ENCODE measurements around the gene ADAMTSL1. TPM values are rescaled to one million over a fixed set of nuclear protein-coding genes. Genes with fewer than 3 reads are reported as not detected.

Gene ADAMTSL1
- total RNA-seq, 1 experiment from 2014 or later = 1.2 TPM

DNA sequence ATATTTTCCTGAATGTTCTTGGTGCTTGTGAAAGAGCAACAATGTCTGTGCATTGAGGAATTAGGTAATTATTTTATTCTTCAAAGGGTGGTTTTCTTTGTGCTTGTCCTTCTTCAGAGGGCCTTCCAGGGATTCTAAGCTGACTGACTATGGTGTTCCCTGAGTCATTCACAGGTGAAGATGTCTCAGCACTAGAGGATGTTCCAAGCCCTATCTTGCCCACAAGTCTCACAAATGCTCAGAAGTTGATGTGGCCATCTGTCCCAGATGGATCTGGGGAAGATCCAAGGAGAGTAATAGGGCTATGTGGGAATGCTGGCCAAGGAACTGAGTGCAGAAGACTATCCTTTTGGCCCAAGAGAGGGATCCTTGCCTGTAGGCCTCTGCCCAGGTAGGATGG, 120.9 kb downstream of the ADAMTSL1 start:
- H3K4me1 ChIP-seq (ENCODE audit: insufficient read depth, low read length) = no peaks in the 10 kb centered on the region
- no peak overlapping the region for H3K27ac ChIP-seq (ENCODE audit: insufficient read length, low read depth, low read length)
- no peaks in the 10 kb centered on the region for H3K4me1 Mint-ChIP-seq
- H3K4me2 ChIP-seq (ENCODE audit: insufficient read depth, insufficient read length, low read length) = no peak overlapping the region
- peaks cover 5 to 13% (median 7%) of the 10 kb centered on the region in 3 experiments; a peak in 6 of 7 replicates for H3K36me3 Mint-ChIP-seq (ENCODE audit: insufficient read depth in 1 of 3, low read depth in 3 of 3)
- H2BK5ac ChIP-seq (ENCODE audit: insufficient read length, low read length) = no peak overlapping the region
- no peaks in the 10 kb centered on the region for H3K79me1 ChIP-seq (ENCODE audit: insufficient read depth, low read depth, low read length, poor library complexity, severe bottlenecking)
- TF ChIP-seq, protein P1, sequence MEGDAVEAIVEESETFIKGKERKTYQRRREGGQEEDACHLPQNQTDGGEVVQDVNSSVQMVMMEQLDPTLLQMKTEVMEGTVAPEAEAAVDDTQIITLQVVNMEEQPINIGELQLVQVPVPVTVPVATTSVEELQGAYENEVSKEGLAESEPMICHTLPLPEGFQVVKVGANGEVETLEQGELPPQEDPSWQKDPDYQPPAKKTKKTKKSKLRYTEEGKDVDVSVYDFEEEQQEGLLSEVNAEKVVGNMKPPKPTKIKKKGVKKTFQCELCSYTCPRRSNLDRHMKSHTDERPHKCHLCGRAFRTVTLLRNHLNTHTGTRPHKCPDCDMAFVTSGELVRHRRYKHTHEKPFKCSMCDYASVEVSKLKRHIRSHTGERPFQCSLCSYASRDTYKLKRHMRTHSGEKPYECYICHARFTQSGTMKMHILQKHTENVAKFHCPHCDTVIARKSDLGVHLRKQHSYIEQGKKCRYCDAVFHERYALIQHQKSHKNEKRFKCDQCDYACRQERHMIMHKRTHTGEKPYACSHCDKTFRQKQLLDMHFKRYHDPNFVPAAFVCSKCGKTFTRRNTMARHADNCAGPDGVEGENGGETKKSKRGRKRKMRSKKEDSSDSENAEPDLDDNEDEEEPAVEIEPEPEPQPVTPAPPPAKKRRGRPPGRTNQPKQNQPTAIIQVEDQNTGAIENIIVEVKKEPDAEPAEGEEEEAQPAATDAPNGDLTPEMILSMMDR (conservative IDR thresholded peaks at IDR 0.05) = no peak
- H3K9me3 ChIP-seq (ENCODE audit: control insufficient read depth, low read depth, low read length) = no peaks in the 10 kb centered on the region
- peaks cover 11 to 16% of the 10 kb centered on the region in 2 experiments for H3K9me3 Mint-ChIP-seq
- no peak overlapping the region for H3K56ac ChIP-seq (ENCODE audit: insufficient read length, low read depth, low read length)
- no peak overlapping the region for H2BK12ac ChIP-seq (ENCODE audit: insufficient read length, low read depth, low read length)
- no peak overlapping the region for H2AFZ ChIP-seq (ENCODE audit: low read length)
- no peak overlapping the region for H3K9ac ChIP-seq (ENCODE audit: extremely low read depth, insufficient read length, low read length)
- no peak overlapping the region for H3K27ac Mint-ChIP-seq
- no peaks in the 10 kb centered on the region for H3K23me2 ChIP-seq (ENCODE audit: insufficient read length, low read depth, low read length, poor library complexity, severe bottlenecking)
- no peaks in the 10 kb centered on the region for H3K27me3 ChIP-seq (ENCODE audit: insufficient read depth, low read length)
- H2BK15ac ChIP-seq (ENCODE audit: low read depth, low read length) = no peak overlapping the region
- no peak overlapping the region for H3T11ph ChIP-seq (ENCODE audit: low read length)
- H2BK20ac ChIP-seq (ENCODE audit: low read depth, low read length, poor library complexity, severe bottlenecking) = no peak overlapping the region
- H3K18ac ChIP-seq (ENCODE audit: insufficient read length, low read depth, low read length) = no peak overlapping the region
- H3K14ac ChIP-seq (ENCODE audit: insufficient read depth, low read length) = no peak overlapping the region
- no peak overlapping the region for H4K5ac ChIP-seq (ENCODE audit: insufficient read length, low read depth, low read length)
- H3K79me2 ChIP-seq (ENCODE audit: insufficient read depth, low read length) = no peaks in the 10 kb centered on the region
- no peak overlapping the region for H4K91ac ChIP-seq (ENCODE audit: insufficient read length, low read depth, low read length)
- no peak overlapping the region for H2BK120ac ChIP-seq (ENCODE audit: low read depth, low read length, poor library complexity, severe bottlenecking)
- H4K20me1 ChIP-seq (ENCODE audit: control insufficient read depth, insufficient read depth, insufficient read length) = no peaks in the 10 kb centered on the region
- no peak overlapping the region for H3K4ac ChIP-seq (ENCODE audit: low read depth, low read length)
- no peaks in the 10 kb centered on the region; the same call in 1 of the 2 replicates for H3K27me3 Mint-ChIP-seq (ENCODE audit: low read depth)
- no peak for DNase-seq
- no peak overlapping the region for H2AK5ac ChIP-seq (ENCODE audit: insufficient read length, low read length)
- no peak overlapping the region for H3K4me3 Mint-ChIP-seq
- no peak overlapping the region for H3K23ac ChIP-seq (ENCODE audit: insufficient read length, low read depth, low read length)
- no peak overlapping the region for H4K8ac ChIP-seq (replicated peaks; ENCODE audit: insufficient read length, low read depth, low read length)

All from H9 (cell line).